GM23248 (cell line): ENCODE data around the gene DCUN1D5. TPM values are rescaled to one million over a fixed set of nuclear protein-coding genes. Genes with fewer than 3 reads are reported as not detected.

Experiments used
- DNase-seq: peaks from one replicate; pipeline ENCODE4 v3.0.0-alpha.2; 2015
- H2AFZ ChIP-seq: fragments of 200-600 bp; sonication (generic); 2 replicates; pipeline ENCODE4 v1.6.1; 2016; ENCODE audit warnings: antibody characterized with exemption
- H3F3A ChIP-seq: fragments of 200-600 bp; sonication (generic); 2 replicates; pipeline ENCODE4 v1.6.1; 2016; ENCODE audit warnings: mild to moderate bottlenecking, antibody characterized with exemption, mixed run types; ENCODE audit not compliant: insufficient read depth
- H3K27ac ChIP-seq: fragments of 200-600 bp; sonication (generic); 2 replicates; pipeline ENCODE4 v1.5.1; 2016; ENCODE audit warnings: mild to moderate bottlenecking
- H3K27me3 ChIP-seq: fragments of 200-600 bp; sonication (generic); replicated peaks from 2 replicates; pipeline ENCODE4 v1.6.1; 2016; ENCODE audit warnings: mild to moderate bottlenecking; ENCODE audit not compliant: insufficient read depth
- H3K36me3 ChIP-seq: fragments of 200-600 bp; sonication (generic); 2 replicates; pipeline ENCODE4 v1.6.1; 2016; ENCODE audit warnings: low read depth, mild to moderate bottlenecking
- H3K4me1 ChIP-seq: fragments of 200-600 bp; sonication (generic); 2 replicates; pipeline ENCODE4 v1.6.1; 2016; ENCODE audit warnings: mild to moderate bottlenecking; ENCODE audit not compliant: insufficient read depth
- H3K4me2 ChIP-seq: fragments of 200-600 bp; sonication (generic); one replicate; pipeline ENCODE4 v1.6.1; 2016; ENCODE audit warnings: mild to moderate bottlenecking; ENCODE audit not compliant: unreplicated experiment
- H3K4me3 ChIP-seq: fragments of 200-600 bp; sonication (generic); 2 replicates; pipeline ENCODE4 v1.5.1; 2016; ENCODE audit warnings: mild to moderate bottlenecking
- H3K79me2 ChIP-seq: fragments of 200-600 bp; sonication (generic); 2 replicates; pipeline ENCODE4 v1.6.1; 2016; ENCODE audit warnings: mild to moderate bottlenecking; ENCODE audit not compliant: insufficient read depth
- H3K9ac ChIP-seq: fragments of 200-600 bp; sonication (generic); 2 replicates; pipeline ENCODE4 v1.6.1; 2016; ENCODE audit warnings: mild to moderate bottlenecking
- H3K9me2 ChIP-seq: fragments of 200-600 bp; sonication (generic); 2 replicates; pipeline ENCODE4 v1.6.1; 2016; ENCODE audit warnings: mixed run types, mild to moderate bottlenecking, moderate library complexity; ENCODE audit not compliant: insufficient read depth
- H3K9me3 ChIP-seq: fragments of 200-600 bp; sonication (generic); one replicate; pipeline ENCODE4 v1.6.1; 2017; ENCODE audit warnings: low read depth
- H4K20me1 ChIP-seq: fragments of 200-600 bp; sonication (generic); 2 replicates; pipeline ENCODE4 v1.6.0; 2016; ENCODE audit not compliant: insufficient read depth
- EZH2 ChIP-seq: fragments of 200-600 bp; sonication (generic); IDR thresholded peaks from 2 replicates; pipeline ENCODE4 v1.6.1; 2018; ENCODE audit warnings: antibody characterized with exemption, mild to moderate bottlenecking; ENCODE audit not compliant: insufficient read depth, poor library complexity, severe bottlenecking
- EZH2phosphoT487 ChIP-seq: fragments of 200-600 bp; sonication (generic); IDR thresholded peaks from 2 replicates; pipeline ENCODE4 v1.6.1; 2018; ENCODE audit warnings: antibody characterized with exemption, moderate library complexity, mild to moderate bottlenecking, low read depth; ENCODE audit not compliant: insufficient read depth
- WGBS, 2 experiments: methylation state at CpG; one replicate each; pipeline ENCODE4 v1.1.6; 2015 to 2017; ENCODE audit warnings: low lambda C conversion rate in 2 of 2, low coverage in 1 of 2; ENCODE audit errors: missing lambda C conversion rate in 2 of 2; 5-methylcytosine and 5-hydroxymethylcytosine counted together
- in situ Hi-C: fragments of 300-500 bp; cut with MboI; formaldehyde crosslinking; loops from 2 replicates; pipeline ENCODE4 v1.15.0; 2020
- polyA plus RNA-seq: library from polyadenylated mRNA; unstranded; fragments of >200 nt; fragmentation: Nextera tagmentation; extraction: Ambion mirVana; gene quantifications from 2 replicates; pipeline ENCODE4 v1.2.1, GENCODE V29; 2016
- total RNA-seq: library from RNA; depleted of rRNA; stranded (reverse); fragments of >200 nt; shearing (Covaris generic); gene quantifications from 2 replicates; pipeline ENCODE4 v1.2.3, GENCODE V29; 2014

Gene DCUN1D5
- total and polyA plus RNA-seq, 2 experiments from 2014 or later = 73.5 to 76.0 TPM

DNA sequence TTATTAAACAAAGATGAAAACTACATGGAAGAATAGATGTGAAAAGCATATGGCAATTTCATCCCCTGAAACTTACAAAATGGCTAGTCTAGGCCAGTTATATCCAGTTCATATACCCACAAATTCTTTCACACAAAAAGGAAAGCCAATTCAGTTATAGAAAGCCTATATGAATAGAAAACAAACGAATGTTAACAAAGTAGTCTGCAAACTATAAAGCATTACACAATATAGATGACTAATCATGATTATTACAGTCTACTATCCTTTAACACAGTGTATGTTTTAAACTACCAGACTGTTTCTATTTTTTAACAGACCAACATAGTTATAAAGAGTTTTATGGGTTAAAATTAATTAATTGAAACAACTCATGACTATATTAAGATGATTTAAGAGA lies 12.1 kb downstream of the DCUN1D5 start:
- Histone ChIP-seq H3K27ac (peak overlapping the region; percentile 31), H2AFZ (no peak overlapping the region), H3K36me3 (peaks cover 56% of the 10 kb centered on the region), H3K4me2 (no peak overlapping the region), H3K9me2 (no peaks in the 10 kb centered on the region), H3F3A (peaks cover 14% of the 10 kb centered on the region; the same call in 1 of the 2 replicates), H4K20me1 (no peaks in the 10 kb centered on the region), H3K4me1 (peaks cover 14% of the 10 kb centered on the region), H3K27me3 (no peaks in the 10 kb centered on the region), H3K9me3 (no peaks in the 10 kb centered on the region), H3K4me3 (no peak overlapping the region), H3K9ac (no peak overlapping the region), H3K79me2 (peaks cover 93% of the 10 kb centered on the region)
- in situ Hi-C loops = no loop called here
- WGBS, 2 experiments = 2 to 4% methylated on average over 1 of the region's 1 CpG
- no peak for TF ChIP-seq EZH2
- TF ChIP-seq EZH2phosphoT487 = no peak
- peak; percentile 59 for DNase-seq

DNA sequence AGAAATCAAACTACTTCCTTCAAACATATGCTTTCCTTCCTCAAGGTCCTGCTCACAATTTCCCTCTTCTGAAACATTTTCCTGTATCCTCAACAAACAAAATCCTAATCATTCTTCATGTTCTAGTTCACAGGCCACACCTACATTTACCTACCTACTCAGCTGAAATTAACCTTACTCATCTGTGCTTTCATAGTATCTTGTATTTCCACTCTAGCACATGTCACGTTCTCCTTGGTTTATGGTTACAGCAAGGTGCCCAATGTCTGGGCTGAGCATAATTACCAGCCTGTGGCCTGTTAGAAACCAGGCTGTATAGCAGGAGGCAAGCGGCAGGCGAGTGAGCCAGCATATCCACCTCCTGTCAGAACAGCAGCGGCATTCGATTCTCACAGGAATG lies 13.2 kb downstream of the DCUN1D5 start:
- Histone ChIP-seq H3K36me3 (peaks cover 58% of the 10 kb centered on the region), H3K9ac (no peak overlapping the region), H3K9me2 (no peaks in the 10 kb centered on the region), H3K27ac (no peak overlapping the region), H3K9me3 (no peaks in the 10 kb centered on the region), H2AFZ (no peak overlapping the region), H3K4me2 (no peak overlapping the region), H4K20me1 (no peaks in the 10 kb centered on the region), H3F3A (peaks cover 14% of the 10 kb centered on the region; the same call in 1 of the 2 replicates), H3K4me3 (no peak overlapping the region), H3K79me2 (peaks cover 93% of the 10 kb centered on the region), H3K4me1 (peaks cover 14% of the 10 kb centered on the region), H3K27me3 (no peaks in the 10 kb centered on the region)
- TF ChIP-seq EZH2phosphoT487 (no peak), EZH2 (no peak)
- 98% methylated on average over 5 of the region's 5 CpGs for WGBS, 2 experiments
- no peak for DNase-seq
- in situ Hi-C loops = no loop called here

DNA sequence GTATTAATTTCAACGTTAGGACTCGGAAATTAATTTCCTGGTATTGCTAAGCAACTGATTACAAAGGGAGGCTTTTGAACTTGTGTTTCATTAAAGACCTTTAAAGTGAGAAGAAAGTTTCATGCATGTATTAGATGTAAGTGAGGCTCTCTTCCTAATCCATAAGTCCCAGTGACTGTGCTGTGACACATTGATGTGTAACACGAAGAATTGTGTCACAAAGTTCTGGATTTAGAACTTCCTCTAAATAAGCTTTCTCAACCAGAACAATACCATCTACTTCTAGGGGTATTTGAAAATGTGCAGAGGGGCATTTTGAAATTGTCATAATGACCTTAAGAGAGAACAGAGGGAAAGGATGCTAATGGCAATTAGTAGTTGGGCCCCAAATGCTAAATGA lies 14.4 kb downstream of the DCUN1D5 start:
- peaks cover 54% of the 10 kb centered on the region for H3K36me3 ChIP-seq
- no peak overlapping the region for H3K4me3 ChIP-seq
- no peak overlapping the region for H3K4me2 ChIP-seq
- peaks cover 14% of the 10 kb centered on the region for H3K4me1 ChIP-seq
- no peaks in the 10 kb centered on the region for H4K20me1 ChIP-seq
- no peaks in the 10 kb centered on the region for H3K9me3 ChIP-seq
- H3K9ac ChIP-seq = no peak overlapping the region
- in situ Hi-C loops = no loop called here
- TF ChIP-seq EZH2 = no peak
- no peak for TF ChIP-seq EZH2phosphoT487
- peak; percentile 10 for DNase-seq
- peaks cover 14% of the 10 kb centered on the region; the same call in 1 of the 2 replicates for H3F3A ChIP-seq
- WGBS, 2 experiments = 61% methylated on average over 3 of the region's 3 CpGs
- H3K27me3 ChIP-seq = no peaks in the 10 kb centered on the region
- H3K79me2 ChIP-seq = peaks cover 92% of the 10 kb centered on the region
- H3K9me2 ChIP-seq = no peaks in the 10 kb centered on the region
- H2AFZ ChIP-seq = no peak overlapping the region
- no peak overlapping the region for H3K27ac ChIP-seq

DNA sequence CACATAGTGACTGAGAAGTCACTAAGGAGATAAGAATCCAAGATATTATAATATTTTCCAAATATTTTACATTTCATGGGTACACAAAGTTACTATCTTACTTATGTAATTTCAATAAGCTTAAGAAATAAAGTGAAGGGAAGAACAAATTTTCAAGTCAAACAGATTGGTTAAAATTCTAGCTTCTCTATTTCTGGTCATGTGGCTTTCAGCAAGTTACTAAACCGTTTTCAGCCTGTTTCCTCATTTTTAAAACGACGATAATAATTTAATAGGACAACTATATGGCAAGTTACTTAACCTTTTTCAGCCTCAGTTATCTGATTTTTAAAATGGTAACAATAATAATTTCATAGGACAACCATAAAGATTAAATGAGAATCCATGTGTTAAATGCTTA lies 15.6 kb downstream of the DCUN1D5 start:
- H3K27ac ChIP-seq = no peak overlapping the region
- TF ChIP-seq EZH2phosphoT487 (no peak), EZH2 (no peak)
- H3K9ac ChIP-seq = no peak overlapping the region
- peaks cover 14% of the 10 kb centered on the region; the same call in 1 of the 2 replicates for H3F3A ChIP-seq
- 84 to 92% methylated on average over 3 of the region's 3 CpGs for WGBS, 2 experiments
- peaks cover 14% of the 10 kb centered on the region for H3K4me1 ChIP-seq
- no peak overlapping the region for H2AFZ ChIP-seq
- H3K4me2 ChIP-seq = no peak overlapping the region
- H3K79me2 ChIP-seq = peaks cover 90% of the 10 kb centered on the region
- H3K27me3 ChIP-seq = no peaks in the 10 kb centered on the region
- DNase-seq = no peak
- no peak overlapping the region for H3K4me3 ChIP-seq
- H3K36me3 ChIP-seq = peaks cover 42% of the 10 kb centered on the region
- no peaks in the 10 kb centered on the region for H4K20me1 ChIP-seq
- no peaks in the 10 kb centered on the region for H3K9me3 ChIP-seq
- H3K9me2 ChIP-seq = no peaks in the 10 kb centered on the region
- in situ Hi-C loops = no loop called here

DNA sequence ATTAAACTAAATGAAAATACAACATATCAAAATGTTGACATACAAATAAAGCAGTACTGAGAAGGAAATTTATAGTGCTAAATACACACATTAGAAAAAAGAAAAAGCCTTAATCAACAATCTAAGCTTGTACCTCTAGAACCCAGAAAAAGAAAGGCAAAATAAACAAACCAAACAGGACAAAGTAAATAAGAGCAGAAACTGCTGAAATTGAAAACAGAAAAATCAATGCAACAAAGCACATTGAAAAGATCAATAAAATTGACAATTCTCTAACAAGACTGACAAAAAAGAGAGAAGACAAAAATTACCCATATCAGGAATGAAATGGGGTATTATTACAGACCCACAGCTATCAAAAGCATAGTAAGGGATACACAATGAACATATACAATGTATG lies 21.0 kb downstream of the DCUN1D5 start:
- DNase-seq = no peak
- H3K9me2 ChIP-seq = no peaks in the 10 kb centered on the region
- in situ Hi-C loops = loop anchor here (25.0 kb wide), 1 partner anchor 259 kb away; no protein-coding TSS in a partner anchor
- peaks cover 27% of the 10 kb centered on the region for H3K36me3 ChIP-seq
- H3F3A ChIP-seq = no peaks in the 10 kb centered on the region
- H3K4me3 ChIP-seq = no peak overlapping the region
- TF ChIP-seq EZH2 (no peak), EZH2phosphoT487 (no peak)
- no peaks in the 10 kb centered on the region for H4K20me1 ChIP-seq
- H3K4me2 ChIP-seq = no peak overlapping the region
- peaks cover 95% of the 10 kb centered on the region for H3K79me2 ChIP-seq
- H3K4me1 ChIP-seq = 0 out of 2 replicates have a peak, but pooled peaks cover 3% of the 10 kb centered on the region
- H3K27ac ChIP-seq = no peak overlapping the region
- no peaks in the 10 kb centered on the region for H3K27me3 ChIP-seq
- no peaks in the 10 kb centered on the region for H3K9me3 ChIP-seq
- H2AFZ ChIP-seq = no peak overlapping the region
- H3K9ac ChIP-seq = no peak overlapping the region
